Brain microvascular endothelial cell (primary cell): ENCODE data around the gene SEPTIN5.

Experiments
- DNase-seq: peaks from one replicate; pipeline ENCODE4 v3.0.0-alpha.2; 2020
- H3K27ac ChIP-seq: fragments of 250-450 bp; sonication (Bioruptor Pico); 2 replicates; pipeline ENCODE4 v1.5.1; 2020; ENCODE audit warnings: mild to moderate bottlenecking, moderate library complexity
- H3K27me3 ChIP-seq: fragments of 250-450 bp; sonication (Bioruptor Pico); replicated peaks from 2 replicates; pipeline ENCODE4 v1.5.1; 2020; ENCODE audit warnings: mild to moderate bottlenecking
- H3K36me3 ChIP-seq: fragments of 250-450 bp; sonication (Bioruptor Pico); replicated peaks from 2 replicates; pipeline ENCODE4 v1.5.1; 2020; ENCODE audit warnings: mild to moderate bottlenecking
- H3K4me3 ChIP-seq: 2 replicates; pipeline ENCODE4 v1.5.1; 2011; ENCODE audit warnings: low read depth, mild to moderate bottlenecking, control low read depth, low read length, moderate library complexity
- in situ Hi-C: cut with HindIII; loops from 2 replicates; pipeline ENCODE4 v1.10.0; 2017; ENCODE audit warnings: low sequenced_read_pairs, low pct_ligation_motif_present
- TF ChIP-seq, protein P1 (sequence below): IDR thresholded peaks from 2 replicates; pipeline ENCODE4 v1.5.1; 2011; ENCODE audit warnings: low read depth, mild to moderate bottlenecking, moderate library complexity, low read length, control low read depth, inconsistent platforms; ENCODE audit errors: missing control alignments

Gene SEPTIN5

DNA sequence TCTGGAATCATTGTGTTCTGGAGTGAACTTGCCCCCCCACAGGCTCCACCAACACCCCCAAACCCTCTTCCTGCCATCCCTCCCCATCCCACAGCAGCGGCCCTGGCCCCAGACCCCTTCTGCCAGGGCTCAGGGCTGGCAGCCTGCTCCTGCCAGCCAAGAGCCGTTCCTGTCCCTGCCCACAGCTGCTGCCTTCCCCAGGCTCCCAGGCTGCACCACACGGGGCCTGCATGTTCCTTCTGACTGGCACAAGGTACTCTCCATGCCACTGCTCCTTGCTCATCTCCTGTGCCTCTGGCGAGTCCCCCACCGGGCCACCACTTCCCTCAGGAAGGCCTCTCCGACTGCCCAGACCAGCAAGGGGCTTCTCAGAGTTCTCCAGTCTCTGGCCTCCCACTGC lies 14.0 kb downstream of the SEPTIN5 start:
- TF ChIP-seq, protein P1, sequence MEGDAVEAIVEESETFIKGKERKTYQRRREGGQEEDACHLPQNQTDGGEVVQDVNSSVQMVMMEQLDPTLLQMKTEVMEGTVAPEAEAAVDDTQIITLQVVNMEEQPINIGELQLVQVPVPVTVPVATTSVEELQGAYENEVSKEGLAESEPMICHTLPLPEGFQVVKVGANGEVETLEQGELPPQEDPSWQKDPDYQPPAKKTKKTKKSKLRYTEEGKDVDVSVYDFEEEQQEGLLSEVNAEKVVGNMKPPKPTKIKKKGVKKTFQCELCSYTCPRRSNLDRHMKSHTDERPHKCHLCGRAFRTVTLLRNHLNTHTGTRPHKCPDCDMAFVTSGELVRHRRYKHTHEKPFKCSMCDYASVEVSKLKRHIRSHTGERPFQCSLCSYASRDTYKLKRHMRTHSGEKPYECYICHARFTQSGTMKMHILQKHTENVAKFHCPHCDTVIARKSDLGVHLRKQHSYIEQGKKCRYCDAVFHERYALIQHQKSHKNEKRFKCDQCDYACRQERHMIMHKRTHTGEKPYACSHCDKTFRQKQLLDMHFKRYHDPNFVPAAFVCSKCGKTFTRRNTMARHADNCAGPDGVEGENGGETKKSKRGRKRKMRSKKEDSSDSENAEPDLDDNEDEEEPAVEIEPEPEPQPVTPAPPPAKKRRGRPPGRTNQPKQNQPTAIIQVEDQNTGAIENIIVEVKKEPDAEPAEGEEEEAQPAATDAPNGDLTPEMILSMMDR, result no peak
- Histone ChIP-seq H3K27me3 (no peaks in the 10 kb centered on the region), H3K4me3 (no peak overlapping the region), H3K36me3 (no peaks in the 10 kb centered on the region), H3K27ac (no peak overlapping the region)
- in situ Hi-C loops, result no loop called here
- no peak for DNase-seq

DNA sequence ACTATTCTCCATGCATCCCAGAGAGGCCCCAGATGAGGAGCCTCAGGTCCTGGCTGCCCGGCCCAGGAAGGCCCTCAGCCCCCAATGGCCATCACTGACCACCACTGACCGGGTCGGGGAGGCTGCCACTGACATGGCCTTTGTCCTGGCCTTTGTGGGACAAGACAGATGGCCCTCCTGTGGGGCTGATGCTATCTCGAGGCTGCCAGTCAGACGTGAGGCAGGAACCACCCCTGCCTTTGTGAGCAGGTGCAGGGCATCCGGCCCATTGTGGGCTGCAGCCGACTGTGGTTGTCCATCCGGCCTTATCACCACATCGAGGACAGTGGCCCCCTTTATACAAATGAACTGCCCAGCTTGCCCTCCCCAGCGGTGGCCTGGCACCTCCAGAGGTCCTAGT lies 14.5 kb downstream of the SEPTIN5 start:
- no peak for DNase-seq
- TF ChIP-seq, protein P1, result no peak
- Histone ChIP-seq H3K27ac (no peak overlapping the region), H3K27me3 (no peaks in the 10 kb centered on the region), H3K4me3 (no peak overlapping the region), H3K36me3 (no peaks in the 10 kb centered on the region)
- in situ Hi-C loops, result no loop called here

DNA sequence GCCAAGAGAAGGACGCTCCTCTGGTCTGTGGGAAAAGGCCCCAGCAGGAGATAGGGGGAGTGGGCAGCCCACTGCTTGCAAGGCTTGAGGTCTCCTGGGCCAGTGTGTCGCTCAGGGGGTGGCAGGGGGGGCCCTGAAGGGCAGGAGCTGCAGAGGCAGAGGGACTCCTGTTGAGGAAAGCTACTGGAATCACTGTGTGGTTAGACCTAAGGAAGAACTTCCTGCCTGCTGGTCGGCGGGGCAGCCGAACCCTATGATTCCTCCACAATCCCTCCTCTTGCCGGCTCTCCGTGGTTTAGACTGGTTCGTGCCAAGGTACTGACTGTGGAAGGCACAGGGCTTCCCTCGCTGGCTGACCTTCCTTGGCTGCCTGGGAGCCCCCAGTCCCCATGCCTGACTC lies 15.2 kb downstream of the SEPTIN5 start:
- Histone ChIP-seq H3K27ac (no peak overlapping the region), H3K4me3 (no peak overlapping the region), H3K36me3 (no peaks in the 10 kb centered on the region), H3K27me3 (peaks cover 4% of the 10 kb centered on the region)
- in situ Hi-C loops, result no loop called here
- DNase-seq, result no peak
- TF ChIP-seq, protein P1, result no peak

GRCh38 chr22:19730198-19730597 lies 15.9 kb downstream of the SEPTIN5 start:
- Histone ChIP-seq H3K27me3 (peaks cover 6% of the 10 kb centered on the region), H3K4me3 (no peak overlapping the region), H3K36me3 (no peaks in the 10 kb centered on the region), H3K27ac (no peak overlapping the region)
- TF ChIP-seq, protein P1, result no peak
- no peak for DNase-seq
- in situ Hi-C loops, result no loop called here

DNA sequence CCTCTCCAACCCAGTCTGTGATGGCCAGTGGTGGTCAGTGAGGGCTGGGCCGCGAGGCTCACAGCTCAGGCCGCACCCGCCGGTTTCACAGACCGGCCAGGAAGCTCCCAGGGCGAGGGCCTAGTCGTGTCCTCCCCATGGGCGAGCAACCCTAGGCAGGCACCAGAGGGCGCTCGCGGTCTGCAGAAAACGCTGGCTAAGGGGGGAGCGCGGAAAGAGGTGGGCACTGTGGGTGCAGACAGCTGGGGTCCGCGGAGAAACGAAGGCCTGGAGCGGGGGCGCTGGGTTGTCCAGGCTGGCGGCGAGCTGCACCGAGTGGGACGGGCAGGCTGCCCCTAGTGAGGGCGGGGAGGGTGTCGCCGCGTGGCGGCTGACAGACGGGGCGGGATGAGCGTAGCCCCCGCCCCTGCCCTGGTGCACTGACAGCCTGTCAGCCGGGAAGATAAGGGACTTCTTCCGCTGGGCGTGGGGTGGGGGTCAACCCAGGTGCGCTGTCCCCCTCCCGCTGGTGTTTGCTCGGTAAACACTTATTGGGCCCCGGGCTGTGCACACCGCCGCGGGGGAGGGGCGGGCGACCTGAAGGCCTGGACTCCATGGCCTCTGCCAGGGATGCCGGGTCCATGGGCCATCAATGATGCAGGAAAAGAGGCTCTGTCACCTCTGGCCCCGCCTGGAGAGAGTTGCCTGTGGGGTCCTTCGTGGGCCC lies 16.5 kb downstream of the SEPTIN5 start:
- peak; percentile 43 for DNase-seq
- H3K27ac ChIP-seq, result no peak overlapping the region
- TF ChIP-seq, protein P1, result peak; percentile 96
- peak overlapping the region; percentile 54 for H3K4me3 ChIP-seq
- in situ Hi-C loops, result no loop called here
- H3K36me3 ChIP-seq, result no peaks in the 10 kb centered on the region
- peaks cover 6% of the 10 kb centered on the region for H3K27me3 ChIP-seq

- Histone ChIP-seq H3K27ac (no peak overlapping the region), H3K4me3 (no peak overlapping the region), H3K27me3 (peaks cover 6% of the 10 kb centered on the region), H3K36me3 (no peaks in the 10 kb centered on the region)
- in situ Hi-C loops, result no loop called here
- no peak for DNase-seq
- TF ChIP-seq, protein P1, result no peak
Observed at GRCh38 chr22:19731361-19732135, 17.2 kb downstream of the SEPTIN5 start.
